Stimulated activated CD4-positive, alpha-beta T cell treated with anti-CD3 and anti-CD28 coated beads, TNF-alpha, amount 100 ng/mL, for 4 hours (primary cell): Measurements from ENCODE around the gene BAMBI.
A peak's percentile ranks its signal among the peaks of the same experiment; 100 is the strongest.

Experiments
- DNase-seq, 3 experiments: peaks; one replicate each; pipeline ENCODE4 v3.0.0-alpha.2; 2020; ENCODE audit warnings: low read depth in 3 of 3

Gene BAMBI

GRCh38 chr10:28674782-28675181 lies 2.5 kb upstream of the BAMBI start:
- no peak for DNase-seq

- DNase-seq = peak in 1 of 3 experiments; percentile 9
These were observed 874 bp upstream of the BAMBI start for GRCh38 chr10:28676326-28676967.

GRCh38 chr10:28677888-28678686 lies 766 bp downstream of the BAMBI start:
- no peak for DNase-seq

- no peak for DNase-seq
These were observed 1.6 kb downstream of the BAMBI start for GRCh38 chr10:28678687-28679457.

- DNase-seq = no peak
These were observed 2.4 kb downstream of the BAMBI start for GRCh38 chr10:28679581-28680357.

- DNase-seq = no peak
These were observed 3.0 kb downstream of the BAMBI start for GRCh38 chr10:28680358-28680752.

- no peak for DNase-seq
These were observed 4.0 kb downstream of the BAMBI start for GRCh38 chr10:28681291-28681763.

- no peak for DNase-seq
These were observed 4.8 kb downstream of the BAMBI start for GRCh38 chr10:28681928-28682750.

- DNase-seq = no peak
These were observed 7.0 kb downstream of the BAMBI start for GRCh38 chr10:28684157-28684985.

GRCh38 chr10:28684986-28685580 lies 7.8 kb downstream of the BAMBI start:
- no peak for DNase-seq

GRCh38 chr10:28685717-28686116 lies 8.4 kb downstream of the BAMBI start:
- DNase-seq = no peak

- no peak for DNase-seq
These were observed 9.7 kb downstream of the BAMBI start for GRCh38 chr10:28686835-28687682.

GRCh38 chr10:28687683-28688001 lies 10.3 kb downstream of the BAMBI start:
- DNase-seq = no peak

- no peak for DNase-seq
These were observed 13.2 kb downstream of the BAMBI start for GRCh38 chr10:28690545-28690944.

- DNase-seq = no peak
These were observed 13.9 kb downstream of the BAMBI start for GRCh38 chr10:28691187-28691694.

- DNase-seq = no peak
These were observed 14.7 kb downstream of the BAMBI start for GRCh38 chr10:28692050-28692449.

GRCh38 chr10:28694530-28694929 lies 17.2 kb downstream of the BAMBI start:
- no peak for DNase-seq

GRCh38 chr10:28698075-28698474 lies 20.8 kb downstream of the BAMBI start:
- no peak for DNase-seq
